Fibroblast of skin of left quadriceps (primary cell): ENCODE results near the gene SHBG.
A peak's percentile ranks its signal among the peaks of the same experiment; 100 is the strongest.
"Not testable (repeated sequence)": the region's sequence is repeated elsewhere in the genome, so short reads cannot be mapped to it uniquely, and the experiment has no call there.

Experiments used
- DNase-seq, 2 experiments: peaks; one replicate each; pipeline ENCODE4 v3.0.0-alpha.2; 2013; ENCODE audit warnings: low read depth in 2 of 2

SHBG gene

DNA sequence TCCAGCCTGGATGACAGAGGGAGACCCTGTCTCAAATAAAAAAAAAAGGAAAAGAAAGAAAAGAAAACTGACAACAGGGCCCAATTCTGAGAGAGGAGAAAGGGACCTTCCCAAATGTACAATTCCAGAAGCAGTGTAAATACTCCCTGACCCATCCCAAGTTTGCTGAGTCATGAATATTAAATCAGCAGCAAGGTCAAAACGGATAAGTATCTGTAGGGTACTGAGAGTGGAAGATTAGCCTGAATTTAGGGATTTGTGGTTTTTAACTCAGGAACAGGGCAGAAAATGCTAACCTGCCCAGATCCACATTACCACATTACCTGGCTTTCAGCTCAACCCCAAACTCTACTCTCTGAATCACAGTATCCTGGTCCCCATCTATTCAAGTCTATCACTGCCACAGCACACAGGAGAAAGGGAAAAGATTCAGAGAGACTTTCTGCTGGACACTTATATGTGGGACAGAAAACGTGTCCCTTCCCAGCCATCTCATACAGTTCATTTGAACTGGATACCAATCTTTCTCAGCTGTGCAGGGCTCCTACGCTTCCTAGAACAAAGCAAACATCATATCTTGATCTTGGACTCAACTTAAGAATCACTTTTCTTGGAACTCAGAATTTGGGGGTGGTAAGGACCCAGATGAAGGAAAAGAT, 18.2 kb upstream of the SHBG start:
- DNase-seq: no peak

DNA sequence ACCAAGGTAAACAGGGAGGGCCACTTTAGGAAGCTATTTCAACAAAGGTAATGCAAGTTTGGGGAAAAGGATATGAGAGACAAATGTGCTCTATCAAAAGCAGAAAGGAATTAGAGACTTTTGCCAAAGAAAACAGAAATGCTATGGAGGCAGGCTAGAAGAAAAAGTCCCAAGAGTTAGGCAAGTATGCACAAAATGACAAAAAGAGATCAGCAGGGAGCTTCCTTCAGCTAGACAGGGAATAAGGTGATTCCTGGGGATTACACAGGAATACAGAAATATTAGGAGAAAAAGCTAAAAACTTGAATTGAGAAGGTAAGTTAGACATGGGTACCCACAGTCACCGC, 17.7 kb upstream of the SHBG start:
- no peak for DNase-seq

DNA sequence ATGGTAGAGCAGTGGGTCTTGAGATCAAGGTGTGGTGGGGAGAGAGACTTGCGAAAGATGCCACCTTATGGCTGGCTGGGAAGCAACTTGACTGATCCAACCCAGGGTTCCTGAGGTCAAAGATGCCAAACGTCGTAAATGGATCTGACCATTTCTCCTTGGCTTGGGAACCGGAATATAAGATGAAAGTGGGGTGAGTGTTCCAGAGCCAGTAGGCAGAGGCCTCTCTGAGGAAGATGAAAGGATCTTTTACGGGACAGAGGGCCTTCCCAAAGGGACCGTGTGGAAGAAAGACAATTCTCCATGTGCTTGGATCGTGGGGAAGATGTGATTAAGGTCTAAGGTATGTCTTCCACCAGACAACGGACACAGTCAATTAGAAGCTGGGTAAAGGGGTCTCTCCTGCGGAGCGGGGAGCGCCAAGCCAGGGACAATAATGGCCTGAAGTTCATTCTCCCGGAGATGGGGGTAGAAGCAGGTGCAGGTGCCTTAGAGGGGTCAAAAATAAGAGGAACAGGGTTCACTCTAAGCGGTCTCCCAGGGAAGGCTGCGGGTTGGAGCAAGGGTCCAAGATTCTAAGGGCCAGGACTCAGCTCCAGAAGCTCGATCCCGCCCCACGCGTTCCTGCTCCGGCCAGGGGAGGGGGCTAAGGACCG, 16.0 kb upstream of the SHBG start:
- DNase-seq: peak in 1 of 2 experiments; percentile 12

DNA sequence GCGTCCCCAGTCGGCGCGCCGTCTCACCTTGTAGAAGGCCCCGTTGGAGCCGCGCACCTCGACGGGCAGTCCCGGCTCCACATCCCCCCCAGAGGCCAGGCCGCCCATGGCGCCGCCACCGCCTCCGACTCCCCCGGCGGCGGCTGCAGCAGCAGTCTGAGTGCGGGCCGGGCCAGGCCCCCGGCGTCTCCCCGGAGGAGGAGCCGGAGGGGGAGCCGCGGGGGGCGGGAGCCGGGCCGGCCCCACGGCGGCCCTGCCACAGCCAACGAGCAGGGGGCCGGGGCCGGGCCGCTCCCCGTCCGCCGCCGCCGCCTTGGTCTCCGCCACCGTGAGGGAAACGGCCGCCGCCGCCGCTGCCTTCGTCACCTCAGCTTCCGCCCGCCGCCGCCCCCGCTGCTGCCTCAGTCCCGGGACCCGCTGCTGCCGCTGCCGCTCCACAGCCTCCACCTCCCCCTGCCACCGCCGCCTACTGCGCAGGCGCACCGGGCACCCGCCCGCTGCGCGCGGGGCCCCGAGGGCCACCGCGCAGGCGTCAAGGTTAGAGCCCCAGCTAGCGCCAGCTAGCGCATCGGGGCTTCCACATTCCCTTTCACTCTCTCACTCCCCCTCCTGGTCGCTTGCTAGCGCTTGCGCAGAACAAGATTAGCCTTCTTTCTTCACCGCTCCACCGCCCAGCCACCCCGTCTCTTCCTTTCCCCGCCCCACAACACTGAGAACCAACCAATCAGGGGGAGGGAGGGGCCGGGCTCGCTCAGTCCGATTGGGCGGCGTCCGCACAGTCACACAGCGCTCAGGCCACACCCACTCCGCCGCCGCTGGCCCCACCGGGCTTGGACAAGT, 15.3 kb upstream of the SHBG start, which contains the start of gene FXR2:
TSS of gene FXR2 (minus strand) at position 473 of the 840 bp plus-strand sequence. CDS start at position 108, 365 bp downstream.
- peak; percentile 100 for DNase-seq

DNA sequence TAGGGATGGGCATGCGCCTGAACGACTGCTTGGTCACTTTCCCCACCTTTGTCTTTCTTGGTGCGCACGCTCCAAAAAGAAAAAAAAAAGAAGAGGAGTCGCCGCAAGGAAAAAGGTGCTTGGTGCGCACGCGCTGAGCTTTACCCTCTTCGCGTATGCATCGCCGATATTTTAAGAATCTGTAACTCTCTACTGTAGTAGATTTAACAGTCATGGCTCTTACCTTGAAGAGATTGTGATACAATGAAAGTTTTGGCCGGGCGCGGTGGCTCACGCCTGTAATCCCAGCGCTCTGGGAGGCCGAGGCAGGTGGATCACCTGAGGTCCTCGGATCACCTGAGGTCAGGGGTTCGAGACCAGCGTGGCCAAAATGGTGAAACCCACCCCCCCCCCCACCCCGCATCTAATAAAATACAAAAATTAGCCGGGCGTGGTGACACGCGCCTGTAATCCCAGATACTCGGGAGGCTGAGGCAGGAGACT, 14.6 kb upstream of the SHBG start:
- no peak for DNase-seq

DNA sequence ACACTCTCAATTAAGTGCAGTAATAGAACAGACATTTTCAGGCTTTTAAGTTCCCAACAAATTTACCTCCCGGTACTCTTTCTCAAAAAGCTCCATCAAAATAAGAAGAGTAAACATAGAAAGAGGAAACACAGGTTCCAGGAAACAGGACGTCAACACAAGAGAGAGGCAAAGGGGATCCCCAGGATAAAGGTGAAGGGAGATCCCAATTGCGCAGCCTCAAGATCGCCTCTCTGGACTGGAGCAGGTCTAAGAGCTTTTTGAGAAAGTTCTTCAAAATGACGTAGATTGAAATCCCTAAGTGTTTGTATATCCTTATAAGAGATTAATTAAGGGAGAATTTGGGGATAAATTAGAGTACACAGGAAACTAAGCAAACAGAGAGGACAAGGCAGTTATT, 11.3 kb upstream of the SHBG start:
- DNase-seq: no peak

DNA sequence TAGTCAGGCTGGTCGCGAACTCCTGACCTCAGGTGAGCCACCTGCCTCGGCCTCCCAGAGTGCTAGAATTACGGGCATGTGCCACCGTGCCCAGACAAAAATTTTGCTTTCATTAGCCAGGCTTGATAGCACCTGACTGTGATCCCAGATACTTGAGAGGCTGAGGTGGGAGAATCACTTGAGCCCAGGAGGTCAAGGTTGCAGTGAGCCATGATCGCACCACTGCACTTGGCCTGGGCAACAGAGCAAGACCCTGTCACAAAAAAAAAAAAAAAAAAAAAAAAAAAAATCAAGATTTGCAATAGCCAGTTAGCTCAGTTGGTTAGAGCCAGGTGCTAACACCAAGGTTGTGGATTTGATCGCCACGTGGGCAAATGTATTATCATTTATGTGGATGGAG, 9.1 kb upstream of the SHBG start:
- DNase-seq: no peak

DNA sequence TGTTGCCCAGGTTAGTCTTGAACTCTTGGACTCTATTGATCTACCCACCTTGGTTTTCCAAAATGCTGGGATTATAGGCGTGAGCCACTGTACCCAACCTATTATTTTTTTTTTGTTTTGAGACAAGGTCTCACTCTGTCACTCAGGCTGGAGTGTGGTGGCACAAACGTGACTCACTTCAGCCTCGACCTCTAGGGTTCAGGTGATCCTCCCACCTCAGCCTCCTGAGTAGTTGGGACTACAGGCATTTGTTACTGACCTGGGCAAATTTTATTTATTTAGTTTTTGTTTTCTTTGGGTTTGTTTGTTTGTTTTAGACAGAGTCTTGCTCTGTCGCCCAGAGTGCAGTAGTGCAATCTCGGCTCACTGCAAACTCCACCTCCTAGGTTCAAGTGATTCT, 6.3 kb upstream of the SHBG start:
- DNase-seq: no peak

DNA sequence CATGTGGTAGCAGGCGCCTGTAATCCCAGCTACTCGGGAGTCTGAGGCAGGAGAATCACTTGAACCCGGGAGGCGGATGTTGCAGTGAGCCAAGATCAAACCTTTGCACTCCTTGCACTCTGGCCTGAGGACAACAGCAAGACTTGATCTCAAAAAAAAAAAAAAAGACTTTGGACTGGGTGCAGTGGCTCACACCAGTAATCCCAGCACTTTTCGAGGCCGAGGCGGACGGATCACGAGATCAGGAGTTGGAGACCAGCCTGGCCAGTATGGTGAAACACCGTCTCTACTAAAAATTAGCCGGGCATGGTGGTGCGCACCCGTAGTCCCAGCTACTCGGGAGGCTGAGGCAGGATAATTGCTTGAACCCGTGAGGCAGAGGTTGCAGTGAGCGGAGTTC, 4.2 kb upstream of the SHBG start:
- not testable (repeated sequence) for DNase-seq

DNA sequence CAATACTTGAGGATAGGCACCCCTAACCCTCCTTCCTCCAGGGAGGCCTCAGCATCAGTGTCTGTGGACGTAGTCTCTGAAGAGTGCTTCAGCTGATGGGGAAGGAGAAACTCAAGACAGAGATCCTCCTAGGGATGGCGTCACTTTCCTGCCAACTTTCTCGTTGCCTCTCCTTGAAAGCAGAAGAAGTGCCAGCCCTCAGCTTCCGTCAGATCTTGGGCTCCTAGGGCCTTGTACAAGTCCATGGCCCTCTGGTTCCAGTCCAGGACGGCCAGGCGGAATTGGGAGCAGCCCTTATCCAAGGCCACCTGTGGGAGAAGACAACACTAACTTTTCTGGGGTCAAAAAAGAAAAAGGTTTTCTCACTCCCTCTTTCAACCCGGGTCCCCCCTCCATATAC, 3.6 kb upstream of the SHBG start:
- no peak for DNase-seq

DNA sequence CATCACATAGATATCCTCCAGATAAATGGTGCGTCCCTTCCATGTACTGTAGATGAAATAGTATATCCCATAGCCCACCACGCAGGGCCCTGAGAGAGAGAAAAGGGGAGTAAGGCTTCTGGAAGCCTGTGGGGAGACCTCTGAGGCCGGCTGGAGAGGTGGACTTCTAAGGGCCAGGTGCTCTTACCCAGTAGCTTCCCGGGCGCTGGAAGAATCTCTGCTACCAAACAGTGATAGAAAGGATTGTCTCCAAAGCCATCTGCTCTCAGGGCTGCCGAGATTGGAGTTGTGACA, 3.0 kb upstream of the SHBG start:
- DNase-seq: no peak

DNA sequence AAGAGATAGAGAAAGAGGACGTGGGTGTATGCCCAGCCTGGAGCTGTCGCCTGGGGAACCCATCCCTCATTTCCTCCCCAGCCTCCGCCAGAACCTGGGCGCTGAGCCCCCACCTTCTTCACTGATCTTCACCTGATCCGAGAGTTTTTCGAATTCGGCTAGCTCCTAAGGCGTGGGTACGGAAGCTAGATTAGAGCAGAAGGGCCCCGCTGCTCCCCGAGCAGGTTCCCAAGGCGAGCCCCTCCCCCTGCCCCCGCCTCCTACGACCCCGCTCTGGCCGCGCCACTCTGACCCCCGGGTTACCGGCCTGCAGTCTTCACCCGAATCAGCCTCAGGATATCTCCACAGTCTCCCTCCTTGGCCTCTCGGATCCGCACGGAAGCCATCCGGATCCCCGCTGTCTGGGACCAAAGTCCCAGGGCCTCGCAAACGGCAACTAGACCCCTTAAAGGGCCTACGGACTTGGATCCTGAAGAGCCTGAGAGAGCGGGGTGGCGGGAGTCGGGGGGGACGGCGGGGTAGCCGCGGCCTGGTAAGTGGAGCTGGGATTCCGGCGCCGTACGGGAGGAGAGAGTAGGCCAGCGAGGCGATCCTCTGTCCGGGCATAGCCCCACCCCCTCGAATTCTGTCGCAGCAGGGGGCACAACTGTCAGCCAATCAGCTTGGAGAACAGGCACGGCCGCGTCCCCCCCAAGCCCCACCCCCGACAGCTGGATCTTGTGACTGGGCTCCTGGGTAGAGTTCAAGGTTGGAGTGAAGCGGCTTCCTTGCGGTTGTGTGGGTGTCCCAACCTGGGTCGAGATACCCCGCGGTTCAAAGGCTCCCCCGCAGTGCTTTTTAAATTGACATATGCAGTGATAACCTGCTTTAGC, 2.4 kb upstream of the SHBG start, which contains the start of gene SAT2:
TSS of gene SAT2 (minus strand) at position 572 of the 872 bp plus-strand sequence. CDS start at position 386, 186 bp downstream.
- DNase-seq: peak; percentile 84 to 88

DNA sequence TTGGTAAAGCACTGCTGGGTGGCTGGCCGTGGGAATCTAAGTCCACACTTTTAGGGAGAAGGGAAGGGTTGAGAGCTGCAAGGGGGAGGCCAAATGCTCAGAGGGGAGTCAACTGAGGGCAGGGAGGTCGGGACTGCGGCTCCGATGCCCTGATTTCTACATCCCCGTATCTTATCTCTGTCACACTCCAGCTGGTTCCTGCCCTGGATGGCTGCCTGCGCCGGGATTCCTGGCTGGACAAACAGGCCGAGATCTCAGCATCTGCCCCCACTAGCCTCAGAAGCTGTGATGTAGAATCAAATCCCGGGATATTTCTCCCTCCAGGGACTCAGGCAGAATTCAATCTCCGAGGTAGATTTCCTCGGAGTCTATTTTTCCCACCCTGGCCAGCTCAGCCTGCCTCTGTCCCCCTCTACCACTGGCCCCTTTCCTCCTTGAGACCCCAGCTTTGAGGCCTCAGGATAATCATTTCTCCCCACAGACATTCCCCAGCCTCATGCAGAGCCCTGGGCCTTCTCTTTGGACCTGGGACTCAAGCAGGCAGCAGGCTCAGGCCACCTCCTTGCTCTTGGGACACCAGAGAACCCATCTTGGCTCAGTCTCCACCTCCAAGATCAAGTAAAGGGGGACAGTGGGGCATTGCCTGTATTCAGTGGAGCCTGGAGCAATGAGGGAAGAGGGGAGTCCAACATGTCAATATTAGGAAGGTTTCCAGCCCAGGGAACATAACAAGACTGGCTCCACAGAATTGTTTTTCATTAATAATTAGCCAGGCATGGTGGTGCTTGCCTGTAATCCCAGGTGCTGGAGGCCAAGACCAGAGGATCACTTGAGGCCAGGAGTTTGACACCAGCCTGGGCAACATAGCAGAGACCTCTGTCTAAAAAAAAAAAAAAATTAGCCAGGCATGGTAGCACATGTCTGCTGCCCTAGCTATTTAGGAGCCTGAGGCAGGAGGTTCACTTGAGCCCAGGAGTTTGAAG, 1.8 kb downstream of the SHBG start:
- no peak for DNase-seq

DNA sequence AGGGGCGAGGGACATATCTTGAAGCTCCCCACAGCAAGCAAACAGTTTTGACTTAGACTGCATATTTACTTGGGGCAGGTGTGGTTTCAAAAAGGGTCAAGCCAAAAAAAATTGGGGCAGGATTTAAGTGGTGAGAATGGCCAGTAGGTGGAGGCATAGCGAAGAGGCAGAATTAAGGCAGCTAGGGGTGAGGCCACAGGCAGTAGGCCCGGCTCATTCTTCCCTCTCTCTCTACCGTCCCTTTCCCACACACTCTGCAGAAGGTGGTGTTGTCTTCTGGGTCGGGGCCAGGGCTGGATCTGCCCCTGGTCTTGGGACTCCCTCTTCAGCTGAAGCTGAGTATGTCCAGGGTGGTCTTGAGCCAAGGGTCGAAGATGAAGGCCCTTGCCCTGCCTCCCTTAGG, 2.6 kb downstream of the SHBG start:
- DNase-seq: no peak

DNA sequence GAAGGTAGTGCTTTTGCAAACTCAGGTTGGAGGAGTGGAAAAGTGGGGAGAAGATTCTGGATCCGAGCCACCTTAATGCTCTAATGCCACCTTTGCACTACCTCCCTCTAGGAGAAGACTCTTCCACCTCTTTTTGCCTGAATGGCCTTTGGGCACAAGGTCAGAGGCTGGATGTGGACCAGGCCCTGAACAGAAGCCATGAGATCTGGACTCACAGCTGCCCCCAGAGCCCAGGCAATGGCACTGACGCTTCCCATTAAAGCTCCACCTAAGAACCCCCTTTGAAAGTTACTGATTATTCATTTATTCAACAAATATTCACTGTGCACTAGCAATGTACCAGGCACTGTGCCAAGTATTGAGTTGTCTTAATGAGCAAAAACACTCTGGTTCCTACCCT, 3.2 kb downstream of the SHBG start:
- DNase-seq: no peak

DNA sequence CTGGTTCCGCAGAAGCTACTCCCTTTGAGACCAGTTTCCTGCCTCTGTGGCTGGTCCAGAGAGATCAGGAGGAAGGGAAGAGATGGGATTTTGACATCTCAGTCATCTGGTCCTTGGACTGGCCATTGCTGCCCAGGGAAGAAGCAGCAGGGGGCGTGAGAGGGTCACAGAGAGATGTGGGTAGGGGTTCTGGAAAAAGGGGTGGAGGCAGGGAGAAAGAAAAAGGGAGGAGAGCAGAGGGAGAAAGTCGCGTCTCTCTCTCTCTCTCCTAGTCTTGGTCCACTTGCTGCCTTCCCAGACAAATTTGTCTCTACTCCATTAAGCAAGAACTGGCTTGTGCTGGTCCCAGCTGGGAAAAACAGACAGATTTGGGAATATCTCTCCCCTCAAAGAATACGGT, 4.4 kb downstream of the SHBG start:
- DNase-seq: no peak

DNA sequence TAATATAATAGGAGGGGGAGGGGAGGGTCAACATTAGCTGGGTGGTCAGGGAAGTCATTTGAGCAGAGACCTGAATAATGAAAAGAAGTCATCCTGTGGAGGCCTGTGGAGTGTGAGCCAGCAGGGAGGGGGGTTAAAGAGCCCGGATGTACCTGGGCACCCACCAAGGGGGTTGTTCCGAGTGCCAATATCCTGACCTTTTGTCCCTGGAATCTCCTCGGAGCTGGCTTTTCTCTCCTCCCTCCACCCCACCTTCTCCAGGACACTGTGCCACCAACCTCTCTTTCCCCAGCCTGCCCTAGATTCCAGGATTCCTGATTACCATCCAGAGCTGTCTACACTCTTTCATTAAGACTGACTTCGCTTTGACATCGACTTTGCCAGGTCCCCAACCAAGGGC, 6.2 kb downstream of the SHBG start:
- DNase-seq: no peak

DNA sequence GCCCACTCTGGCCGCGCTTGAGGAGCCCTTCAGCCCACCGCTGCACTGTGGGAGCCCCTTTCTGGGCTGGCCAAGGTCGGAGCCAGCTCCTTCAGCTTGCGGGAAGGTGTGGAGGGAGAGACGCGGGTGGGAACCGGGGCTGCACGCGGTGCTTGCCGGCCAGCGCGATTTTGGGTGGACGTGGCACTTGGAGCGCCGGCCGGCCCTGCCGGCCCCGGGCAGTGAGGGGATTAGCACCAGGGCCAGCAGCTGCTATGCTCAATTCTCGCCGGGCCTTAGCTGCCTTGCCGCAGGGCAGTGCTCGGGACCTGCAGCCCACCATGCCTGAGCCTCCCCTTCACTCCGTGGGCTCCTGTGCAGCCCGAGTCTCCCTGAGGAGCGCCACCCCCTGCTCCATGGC, 10.8 kb downstream of the SHBG start:
- no peak for DNase-seq

DNA sequence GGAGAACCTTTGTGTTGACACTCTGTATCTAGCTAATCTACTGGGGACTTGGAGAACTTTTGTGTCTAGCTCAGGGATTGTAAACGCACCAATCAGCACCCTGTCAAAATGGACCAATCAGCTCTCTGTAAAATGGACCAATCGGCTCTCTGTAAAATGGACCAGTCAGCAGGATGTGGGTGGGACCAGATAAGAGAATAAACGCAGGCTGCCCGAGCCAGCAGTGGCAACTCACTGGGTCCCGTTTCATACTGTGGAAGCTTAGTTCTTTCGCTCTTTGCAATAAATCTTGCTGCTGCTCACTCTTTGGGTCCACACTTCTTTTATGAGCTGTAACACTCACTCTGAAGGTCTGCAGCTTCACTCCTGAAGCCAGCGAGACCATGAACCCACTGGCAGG, 11.7 kb downstream of the SHBG start:
- not testable (repeated sequence) for DNase-seq

DNA sequence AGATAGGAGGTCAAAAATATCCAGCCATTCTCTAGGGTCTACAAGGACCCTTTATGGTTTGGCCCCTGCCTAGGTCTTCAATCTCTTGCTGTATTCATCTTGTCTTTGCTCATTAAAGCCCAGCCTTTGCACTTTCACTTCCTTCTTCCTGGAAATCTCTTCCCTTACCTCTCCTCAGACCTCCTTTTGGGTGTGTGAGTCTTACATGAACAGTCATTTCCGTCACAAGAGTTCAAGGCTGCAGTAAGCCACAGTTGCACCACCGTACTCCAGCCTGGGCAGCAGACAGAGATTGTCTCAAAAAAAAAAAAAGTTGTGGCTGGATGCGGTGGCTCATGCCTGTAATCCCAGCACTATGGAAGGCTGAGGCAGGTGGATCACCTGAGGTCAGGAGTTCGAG, 14.8 kb downstream of the SHBG start:
- DNase-seq: no peak

DNA sequence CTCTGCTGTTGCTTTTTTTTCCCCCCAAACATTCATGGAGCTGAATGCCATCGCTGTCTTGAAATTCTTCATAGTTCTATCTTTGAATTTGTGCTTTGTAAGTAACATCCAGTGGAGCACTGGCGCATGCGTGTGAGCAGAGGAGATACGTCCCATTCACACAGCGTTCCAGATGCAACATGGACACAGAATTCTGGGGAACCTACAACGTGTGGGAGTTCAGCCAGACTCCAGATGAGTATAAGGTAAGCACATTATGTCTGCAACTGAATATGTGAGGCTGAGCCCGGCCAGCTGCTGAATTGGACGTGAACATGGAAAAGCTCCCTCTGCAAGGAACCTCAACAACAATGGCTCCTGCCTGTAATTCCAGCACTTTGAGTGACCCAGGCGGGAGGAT, 16.5 kb downstream of the SHBG start:
- DNase-seq: no peak
